ENCODE results near the gene NCOR2.

Gene NCOR2

DNA sequence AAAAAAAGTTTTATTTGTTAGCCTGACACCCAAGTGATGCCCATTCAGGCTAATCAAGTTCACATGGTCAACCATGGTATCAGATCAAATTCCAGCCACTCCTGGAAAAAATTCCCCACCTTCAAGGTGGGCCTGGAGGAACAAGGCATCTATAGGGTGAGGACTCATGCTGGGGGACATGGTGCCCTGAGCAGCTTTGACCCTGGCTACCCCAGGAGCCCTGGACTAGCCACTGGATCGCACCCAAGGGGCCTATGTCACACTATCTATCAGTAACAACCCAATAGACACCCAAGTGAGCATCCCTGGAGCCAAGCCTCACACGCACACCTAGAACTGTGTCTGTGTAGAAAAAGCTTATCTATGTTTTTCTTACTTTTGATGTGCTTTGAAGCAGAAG, 4.1 kb upstream of the NCOR2 start:
- Mint-ChIP-seq H3K4me1 (peaks cover 6% of the 10 kb centered on the region), H3K27ac (no peak overlapping the region), H3K4me3 (no peak overlapping the region), H3K36me3 (no peaks in the 10 kb centered on the region), H3K9me3 (no peaks in the 10 kb centered on the region)
- ATAC-seq (no peak), DNase-seq (ENCODE audit: low spot score in 2 of 2) (no peak)

GRCh38 chr12:124570810-124571209, 3.4 kb upstream of the NCOR2 start:
- peaks cover 11% of the 10 kb centered on the region for H3K4me1 Mint-ChIP-seq
- no peaks in the 10 kb centered on the region for H3K9me3 Mint-ChIP-seq
- H3K4me3 Mint-ChIP-seq: no peak overlapping the region
- H3K27ac Mint-ChIP-seq: no peak overlapping the region
- no peaks in the 10 kb centered on the region for H3K36me3 Mint-ChIP-seq
- ATAC-seq (no peak), DNase-seq (ENCODE audit: low spot score in 2 of 2) (no peak)

GRCh38 chr12:124569375-124570148, 2.1 kb upstream of the NCOR2 start:
- Mint-ChIP-seq H3K9me3 (no peaks in the 10 kb centered on the region), H3K36me3 (no peaks in the 10 kb centered on the region), H3K4me1 (peaks cover 18% of the 10 kb centered on the region), H3K27ac (no peak overlapping the region), H3K4me3 (no peak overlapping the region)
- DNase-seq (ENCODE audit: low spot score in 2 of 2) (no peak), ATAC-seq (no peak)

- ATAC-seq (no peak), DNase-seq (ENCODE audit: low spot score in 2 of 2) (no peak)
- Mint-ChIP-seq H3K27ac (no peak overlapping the region), H3K4me1 (peaks cover 18% of the 10 kb centered on the region), H3K4me3 (peak overlapping the region; percentile 86), H3K36me3 (no peaks in the 10 kb centered on the region), H3K9me3 (no peaks in the 10 kb centered on the region)
Measured at GRCh38 chr12:124568431-124569374, 1.3 kb upstream of the NCOR2 start.

GRCh38 chr12:124567673-124568373, 411 bp upstream of the NCOR2 start:
- H3K27ac Mint-ChIP-seq: peak overlapping the region; percentile 43
- H3K4me3 Mint-ChIP-seq: peak overlapping the region; percentile 86
- ATAC-seq (peak; percentile 84), DNase-seq (ENCODE audit: low spot score in 2 of 2) (peak; percentile 56 to 85)
- H3K4me1 Mint-ChIP-seq: peaks cover 25% of the 10 kb centered on the region
- H3K9me3 Mint-ChIP-seq: no peaks in the 10 kb centered on the region
- no peaks in the 10 kb centered on the region for H3K36me3 Mint-ChIP-seq

GRCh38 chr12:124566161-124566996, 1.0 kb downstream of the NCOR2 start:
- peaks cover 2% of the 10 kb centered on the region for H3K36me3 Mint-ChIP-seq
- H3K4me1 Mint-ChIP-seq: peaks cover 35% of the 10 kb centered on the region
- ATAC-seq (peak; percentile 68), DNase-seq (ENCODE audit: low spot score in 2 of 2) (peak; percentile 49 to 86)
- H3K27ac Mint-ChIP-seq: peak overlapping the region; percentile 83
- H3K4me3 Mint-ChIP-seq: peak overlapping the region; percentile 86
- H3K9me3 Mint-ChIP-seq: no peaks in the 10 kb centered on the region

DNA sequence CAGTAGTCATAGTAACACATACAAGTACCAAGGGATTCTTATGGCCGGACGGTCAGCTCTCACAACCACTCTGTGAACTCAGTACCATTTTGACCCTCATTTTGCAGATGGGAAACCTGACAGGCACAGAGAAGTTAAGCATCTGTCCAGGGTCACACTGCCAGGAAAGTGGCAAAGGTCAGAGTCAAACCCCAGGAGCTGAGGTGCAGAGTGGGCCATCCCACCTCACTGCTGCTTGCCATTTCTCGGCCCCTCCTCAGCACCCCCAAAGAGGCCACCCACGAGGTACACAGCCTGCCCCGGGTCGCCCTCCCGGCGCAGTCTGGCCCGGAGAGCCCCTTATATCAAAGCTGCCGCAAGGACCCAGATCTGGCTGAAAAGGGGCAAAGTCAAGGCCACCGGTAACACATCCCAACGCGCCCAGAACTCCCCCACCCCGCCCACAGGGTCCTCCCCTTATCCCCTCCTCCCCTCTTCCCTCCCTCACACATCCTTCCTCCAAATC, 1.7 kb downstream of the NCOR2 start:
- DNase-seq (ENCODE audit: low spot score in 2 of 2): no peak
- peak overlapping the region; percentile 83 for H3K27ac Mint-ChIP-seq
- H3K4me3 Mint-ChIP-seq: peak overlapping the region; percentile 86
- peaks cover 42% of the 10 kb centered on the region for H3K4me1 Mint-ChIP-seq
- ATAC-seq: no peak
- no peaks in the 10 kb centered on the region for H3K9me3 Mint-ChIP-seq
- peaks cover 4% of the 10 kb centered on the region for H3K36me3 Mint-ChIP-seq

- no peaks in the 10 kb centered on the region for H3K9me3 Mint-ChIP-seq
- ATAC-seq (no peak), DNase-seq (ENCODE audit: low spot score in 2 of 2) (no peak)
- H3K36me3 Mint-ChIP-seq: peaks cover 4% of the 10 kb centered on the region
- H3K27ac Mint-ChIP-seq: no peak overlapping the region
- H3K4me3 Mint-ChIP-seq: peak overlapping the region; percentile 86
- H3K4me1 Mint-ChIP-seq: peaks cover 43% of the 10 kb centered on the region
Measured at GRCh38 chr12:124564971-124565491, 2.4 kb downstream of the NCOR2 start.

DNA sequence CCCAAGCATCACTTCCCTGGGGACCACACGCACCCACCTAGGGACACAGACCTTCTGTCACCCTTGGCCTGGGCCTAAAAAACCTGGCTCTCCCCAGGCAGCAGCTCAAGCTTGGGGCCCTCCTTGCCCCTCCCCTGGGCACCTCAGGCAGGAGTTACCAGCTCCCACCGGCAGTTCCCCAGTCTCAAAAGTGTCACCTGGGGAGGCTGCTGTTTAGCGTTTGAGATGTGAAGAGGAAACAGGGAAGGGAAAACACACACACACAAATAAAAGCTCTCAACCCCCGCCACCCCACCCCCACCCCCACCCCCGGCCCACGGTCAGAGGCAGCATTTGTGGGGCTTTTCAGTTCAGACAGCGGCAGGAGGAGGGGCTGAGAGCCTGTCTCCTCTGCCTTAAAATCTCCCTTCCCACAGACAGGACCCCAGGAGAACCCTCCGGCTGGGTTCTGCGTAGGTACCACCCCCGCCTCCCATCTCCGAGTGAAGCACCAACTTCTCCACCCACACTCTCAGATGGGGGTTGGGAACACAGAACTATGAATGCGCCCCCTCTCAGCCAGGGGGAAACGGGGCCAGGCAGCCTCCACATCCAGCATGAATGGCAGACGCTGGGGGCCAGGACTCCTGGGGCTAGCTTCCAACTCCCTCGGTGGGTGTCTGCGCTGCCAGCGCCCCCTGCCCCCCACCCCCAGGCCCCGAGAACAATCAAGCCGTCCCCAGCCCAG, 3.0 kb downstream of the NCOR2 start:
- DNase-seq (ENCODE audit: low spot score in 2 of 2): no peak
- no peak for ATAC-seq
- Mint-ChIP-seq H3K36me3 (peaks cover 4% of the 10 kb centered on the region), H3K4me3 (peak overlapping the region; percentile 86), H3K4me1 (peaks cover 49% of the 10 kb centered on the region), H3K9me3 (no peaks in the 10 kb centered on the region), H3K27ac (no peak overlapping the region)

DNA sequence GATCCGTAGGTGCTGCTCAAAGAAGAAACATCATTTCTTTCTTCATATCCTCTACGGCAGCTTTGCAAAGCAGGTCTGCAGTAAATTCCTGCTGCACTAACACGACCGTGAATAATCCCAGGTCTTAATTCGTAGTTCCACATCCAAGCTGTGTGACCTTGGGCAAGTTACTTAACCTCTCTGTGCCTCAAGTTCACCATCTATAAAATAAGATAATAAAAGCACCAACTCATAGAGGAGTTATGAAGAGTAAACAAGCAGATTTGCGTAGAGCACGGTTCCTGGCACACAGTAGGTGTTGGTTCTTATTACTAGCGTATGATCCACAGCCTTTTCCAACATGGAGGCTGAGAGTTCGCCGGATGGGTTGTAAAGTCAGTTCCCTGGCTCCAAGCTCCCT, 3.6 kb downstream of the NCOR2 start:
- no peak overlapping the region for H3K4me3 Mint-ChIP-seq
- peaks cover 4% of the 10 kb centered on the region for H3K36me3 Mint-ChIP-seq
- H3K27ac Mint-ChIP-seq: no peak overlapping the region
- ATAC-seq (no peak), DNase-seq (ENCODE audit: low spot score in 2 of 2) (no peak)
- peaks cover 53% of the 10 kb centered on the region for H3K4me1 Mint-ChIP-seq
- H3K9me3 Mint-ChIP-seq: no peaks in the 10 kb centered on the region

- DNase-seq (ENCODE audit: low spot score in 2 of 2): no peak
- Mint-ChIP-seq H3K36me3 (peaks cover 4% of the 10 kb centered on the region), H3K4me1 (peaks cover 54% of the 10 kb centered on the region), H3K4me3 (no peak overlapping the region), H3K9me3 (no peaks in the 10 kb centered on the region), H3K27ac (no peak overlapping the region)
- ATAC-seq: no peak
Measured at GRCh38 chr12:124563401-124563800, 4.0 kb downstream of the NCOR2 start.

GRCh38 chr12:124562796-124563181, 4.6 kb downstream of the NCOR2 start:
- Mint-ChIP-seq H3K27ac (no peak overlapping the region), H3K9me3 (no peaks in the 10 kb centered on the region), H3K4me3 (no peak overlapping the region), H3K4me1 (peaks cover 55% of the 10 kb centered on the region), H3K36me3 (peaks cover 4% of the 10 kb centered on the region)
- no peak for ATAC-seq
- no peak for DNase-seq (ENCODE audit: low spot score in 2 of 2)

- Mint-ChIP-seq H3K27ac (no peak overlapping the region), H3K9me3 (no peaks in the 10 kb centered on the region), H3K4me1 (peaks cover 53% of the 10 kb centered on the region), H3K4me3 (no peak overlapping the region), H3K36me3 (peaks cover 4% of the 10 kb centered on the region)
- ATAC-seq (no peak), DNase-seq (ENCODE audit: low spot score in 2 of 2) (no peak)
Measured at GRCh38 chr12:124562018-124562795, 5.2 kb downstream of the NCOR2 start.

Measured in stimulated activated effector memory CD8-positive, alpha-beta T cell treated with anti-CD3 and anti-CD28 coated beads, Interleukin-12 subunit alpha, Interleukin-12 subunit beta, amount 100 ng/mL, for 72 hours (primary cell).